Ishikawa (cell line): ENCODE measurements around the gene ICAM2.
A peak's percentile ranks its signal among the peaks of the same experiment; 100 is the strongest.

Source experiments
- CEBPB ChIP-seq: IDR thresholded peaks from 2 replicates; pipeline ENCODE4 v1.6.1; 2012
- CREB1 ChIP-seq: IDR thresholded peaks from 2 replicates; pipeline ENCODE4 v1.6.1; 2012; ENCODE audit warnings: low read depth
- EGR1 ChIP-seq: IDR thresholded peaks from 2 replicates; pipeline ENCODE4 v1.6.1; 2012
- EP300 ChIP-seq: IDR thresholded peaks from 2 replicates; pipeline ENCODE4 v1.6.1; 2012; ENCODE audit warnings: borderline replicate concordance
- FOXM1 ChIP-seq: IDR thresholded peaks from 2 replicates; pipeline ENCODE4 v1.6.1; 2012; ENCODE audit warnings: low read depth, borderline replicate concordance
- MAX ChIP-seq: IDR thresholded peaks from 2 replicates; pipeline ENCODE4 v1.6.1; 2012
- NFIC ChIP-seq: IDR thresholded peaks from 2 replicates; pipeline ENCODE4 v1.6.1; 2012
- RAD21 ChIP-seq: IDR thresholded peaks from 2 replicates; pipeline ENCODE4 v1.6.1; 2012; ENCODE audit warnings: low read depth
- REST ChIP-seq: IDR thresholded peaks from 2 replicates; pipeline ENCODE4 v1.6.1; 2012; ENCODE audit warnings: low read depth, mild to moderate bottlenecking
- TAF1 ChIP-seq: IDR thresholded peaks from 2 replicates; pipeline ENCODE4 v1.6.1; 2012; ENCODE audit warnings: low read depth, mild to moderate bottlenecking
- TCF12 ChIP-seq: IDR thresholded peaks from 2 replicates; pipeline ENCODE4 v1.6.1; 2012; ENCODE audit warnings: low read depth
- TEAD4 ChIP-seq: IDR thresholded peaks from 2 replicates; pipeline ENCODE4 v1.6.1; 2012
- USF1 ChIP-seq: IDR thresholded peaks from 2 replicates; pipeline ENCODE4 v1.6.1; 2012
- YY1 ChIP-seq: IDR thresholded peaks from 2 replicates; pipeline ENCODE4 v1.6.1; 2012; ENCODE audit warnings: low read depth
- ZBTB7A ChIP-seq: IDR thresholded peaks from 2 replicates; pipeline ENCODE4 v1.6.1; 2012; ENCODE audit warnings: low read depth

Gene ICAM2

GRCh38 chr17:64037180-64037579 is 16.7 kb upstream of the ICAM2 start:
- TF ChIP-seq RAD21 (no peak), CEBPB (no peak), EGR1 (no peak), USF1 (no peak), CREB1 (no peak), TCF12 (no peak), EP300 (no peak), FOXM1 (no peak), TEAD4 (no peak), ZBTB7A (no peak), NFIC (no peak), TAF1 (no peak), REST (no peak), MAX (no peak), YY1 (no peak)

- no peak for TF ChIP-seq YY1
- TF ChIP-seq CREB1, result no peak
- no peak for TF ChIP-seq TEAD4
- no peak for TF ChIP-seq EGR1
- no peak for TF ChIP-seq MAX
- no peak for TF ChIP-seq USF1
- no peak for TF ChIP-seq NFIC
- no peak for TF ChIP-seq CEBPB
- TF ChIP-seq TAF1, result no peak
- TF ChIP-seq RAD21, result no peak
- no peak for TF ChIP-seq FOXM1
- TF ChIP-seq TCF12, result no peak
- TF ChIP-seq REST, result no peak
- TF ChIP-seq EP300, result no peak
- no peak for TF ChIP-seq ZBTB7A
Measured at GRCh38 chr17:64036198-64036922, 15.9 kb upstream of the ICAM2 start.

GRCh38 chr17:64032081-64032480 is 11.6 kb upstream of the ICAM2 start:
- TF ChIP-seq CREB1 (no peak), TEAD4 (no peak), USF1 (no peak), TCF12 (no peak)

- no peak for TF ChIP-seq FOXM1
- no peak for TF ChIP-seq EP300
- TF ChIP-seq TAF1, result no peak
- TF ChIP-seq RAD21, result peak; percentile 54; the same call in 1 of the 2 replicates
- no peak for TF ChIP-seq TCF12
- TF ChIP-seq ZBTB7A, result no peak
Measured at GRCh38 chr17:64028874-64029464, 8.5 kb upstream of the ICAM2 start.

- TF ChIP-seq CREB1, result no peak
- peak; percentile 34; the same call in 1 of the 2 replicates for TF ChIP-seq MAX
- peak; percentile 75 for TF ChIP-seq RAD21
- peak; percentile 33; the same call in 1 of the 2 replicates for TF ChIP-seq YY1
- no peak for TF ChIP-seq TAF1
- no peak for TF ChIP-seq USF1
- TF ChIP-seq TEAD4, result peak; percentile 75
- TF ChIP-seq ZBTB7A, result peak; percentile 76; the same call in 1 of the 2 replicates
Measured at GRCh38 chr17:64025732-64026294, 5.4 kb upstream of the ICAM2 start.
